SU-DHL-6 (cell line): ENCODE results near the gene ST7.

Experiments used
- H2AFZ ChIP-seq: fragments of 200-600 bp; sonication (generic); 2 replicates; pipeline ENCODE4 v1.6.1; 2014; ENCODE audit warnings: low read depth, mild to moderate bottlenecking, moderate library complexity, mixed read lengths, antibody characterized with exemption, low read length; ENCODE audit not compliant: severe bottlenecking
- H3F3A ChIP-seq: fragments of 200-600 bp; shearing (Covaris generic); 2 replicates; pipeline ENCODE4 v1.6.0; 2016; ENCODE audit warnings: antibody characterized with exemption, mild to moderate bottlenecking; ENCODE audit not compliant: insufficient read depth
- H3K27ac ChIP-seq: fragments of 200-600 bp; sonication (generic); 2 replicates; pipeline ENCODE4 v1.5.1; 2016; ENCODE audit warnings: low read depth, mild to moderate bottlenecking, low read length, moderate library complexity, mixed read lengths
- H3K27me3 ChIP-seq: fragments of 200-600 bp; sonication (generic), shearing (Covaris generic); 2 replicates; pipeline ENCODE4 v1.6.0; 2014; ENCODE audit warnings: mild to moderate bottlenecking, low read length
- H3K36me3 ChIP-seq: fragments of 200-600 bp; sonication (generic); 2 replicates; pipeline ENCODE4 v1.6.1; 2014; ENCODE audit warnings: mild to moderate bottlenecking, low read length, mixed read lengths
- H3K4me2 ChIP-seq: fragments of 300-600, 200-600 bp; shearing (Covaris generic), sonication (generic); 2 replicates; pipeline ENCODE4 v1.6.0; 2014; ENCODE audit warnings: low read length, low read depth, mild to moderate bottlenecking; ENCODE audit not compliant: poor library complexity, severe bottlenecking
- H3K4me3 ChIP-seq: fragments of 200-600 bp; sonication (generic); 2 replicates; pipeline ENCODE4 v1.5.1; 2014; ENCODE audit warnings: antibody characterized with exemption, low read length, mild to moderate bottlenecking, mixed read lengths; ENCODE audit not compliant: insufficient read depth, poor library complexity, severe bottlenecking
- H3K79me2 ChIP-seq: fragments of 200-600 bp; sonication (generic); 2 replicates; pipeline ENCODE4 v1.6.1; 2014; ENCODE audit warnings: mild to moderate bottlenecking, low read length, moderate library complexity; ENCODE audit not compliant: insufficient read depth
- H3K9ac ChIP-seq: fragments of 200-600 bp; sonication (generic); 2 replicates; pipeline ENCODE4 v1.7.0; 2014; ENCODE audit warnings: mild to moderate bottlenecking, low read length
- H3K9me2 ChIP-seq: fragments of 200-600 bp; sonication (generic); replicated peaks from 2 replicates; pipeline ENCODE4 v1.6.1; 2014; ENCODE audit warnings: low read length; ENCODE audit not compliant: insufficient read depth
- H3K9me3 ChIP-seq: fragments of 200-600 bp; sonication (generic); 2 replicates; pipeline ENCODE4 v1.6.1; 2014; ENCODE audit warnings: low read length, mixed read lengths; ENCODE audit not compliant: insufficient read depth
- H4K20me1 ChIP-seq: fragments of 200-600 bp; sonication (generic); 2 replicates; pipeline ENCODE4 v1.6.1; 2014; ENCODE audit warnings: low read depth, mild to moderate bottlenecking, antibody characterized with exemption, low read length, moderate library complexity, mixed read lengths
- CTCF ChIP-seq: fragments of 200-600 bp; sonication (generic); IDR thresholded peaks from one replicate; pipeline ENCODE4 v1.5.1; 2017; ENCODE audit warnings: antibody characterized with exemption, mild to moderate bottlenecking, low read length, moderate library complexity; ENCODE audit not compliant: insufficient read depth, poor library complexity, severe bottlenecking
- EZH2phosphoT487 ChIP-seq: fragments of 200-600 bp; sonication (generic), shearing (Covaris generic); conservative IDR thresholded peaks from 2 replicates; pipeline ENCODE4 v1.6.1; 2018; ENCODE audit warnings: mild to moderate bottlenecking, antibody characterized with exemption, low read length, moderate library complexity, mixed read lengths

Gene ST7

GRCh38 chr7:117216436-117217069 lies 263.3 kb downstream of the ST7 start:
- TF ChIP-seq CTCF (no peak), EZH2phosphoT487 (no peak)
- no peak overlapping the region for H3K9ac ChIP-seq
- H3K9me3 ChIP-seq: no peaks in the 10 kb centered on the region
- H3K79me2 ChIP-seq: no peaks in the 10 kb centered on the region
- H2AFZ ChIP-seq: no peak overlapping the region
- H3F3A ChIP-seq: no peaks in the 10 kb centered on the region
- no peaks in the 10 kb centered on the region for H4K20me1 ChIP-seq
- H3K27ac ChIP-seq: no peak overlapping the region
- H3K4me3 ChIP-seq: no peak overlapping the region
- no peaks in the 10 kb centered on the region for H3K27me3 ChIP-seq
- H3K4me2 ChIP-seq: no peak overlapping the region
- no peaks in the 10 kb centered on the region for H3K36me3 ChIP-seq
- H3K9me2 ChIP-seq: no peaks in the 10 kb centered on the region

GRCh38 chr7:117217106-117218035 lies 264.1 kb downstream of the ST7 start:
- Histone ChIP-seq H3K79me2 (no peaks in the 10 kb centered on the region), H3K9me2 (no peaks in the 10 kb centered on the region), H3K4me3 (no peak overlapping the region), H4K20me1 (no peaks in the 10 kb centered on the region), H3K9ac (no peak overlapping the region), H3K27ac (no peak overlapping the region), H3F3A (no peaks in the 10 kb centered on the region), H3K4me2 (no peak overlapping the region), H3K9me3 (no peaks in the 10 kb centered on the region), H3K27me3 (no peaks in the 10 kb centered on the region), H3K36me3 (no peaks in the 10 kb centered on the region), H2AFZ (no peak overlapping the region)
- TF ChIP-seq CTCF (no peak), EZH2phosphoT487 (no peak)

- TF ChIP-seq CTCF (no peak), EZH2phosphoT487 (no peak)
- no peaks in the 10 kb centered on the region for H3K79me2 ChIP-seq
- H3K27ac ChIP-seq: no peak overlapping the region
- H3K4me2 ChIP-seq: no peak overlapping the region
- no peaks in the 10 kb centered on the region for H3K9me3 ChIP-seq
- no peaks in the 10 kb centered on the region for H3K36me3 ChIP-seq
- no peaks in the 10 kb centered on the region for H3F3A ChIP-seq
- no peak overlapping the region for H3K9ac ChIP-seq
- H2AFZ ChIP-seq: no peak overlapping the region
- H4K20me1 ChIP-seq: no peaks in the 10 kb centered on the region
- H3K9me2 ChIP-seq: no peaks in the 10 kb centered on the region
- H3K4me3 ChIP-seq: no peak overlapping the region
- H3K27me3 ChIP-seq: no peaks in the 10 kb centered on the region
These were observed 265.4 kb downstream of the ST7 start for GRCh38 chr7:117218700-117219099.
